Neutrophil (primary cell): ENCODE measurements around the gene NECTIN4.

ENCODE experiments used
- H3K27ac ChIP-seq: fragments of 200-600 bp; sonication (generic); 2 replicates; pipeline ENCODE4 v1.5.1; 2016; ENCODE audit warnings: mild to moderate bottlenecking, moderate library complexity
- H3K27me3 ChIP-seq: fragments of 200-600 bp; sonication (generic); 2 replicates; pipeline ENCODE4 v1.6.0; 2016; ENCODE audit warnings: mild to moderate bottlenecking
- H3K36me3 ChIP-seq: fragments of 200-600 bp; sonication (generic); 2 replicates; pipeline ENCODE4 v1.5.1; 2017
- H3K4me1 ChIP-seq, 2 experiments: fragments of 200-600 bp in 1 of 2; sonication (generic) in 1 of 2; 1 replicate in 1 of 2; 2 replicates in 1 of 2; pipeline versions ENCODE4 v1.5.1 to v1.6.1; 2013 to 2016; ENCODE audit warnings: low read depth in 1 of 2, low read length in 1 of 2, mild to moderate bottlenecking in 1 of 2, moderate library complexity in 1 of 2; ENCODE audit not compliant: control insufficient read depth in 1 of 2, insufficient read depth in 1 of 2
- H3K4me3 ChIP-seq, 2 experiments: fragments of 200-600 bp in 1 of 2; sonication (generic) in 1 of 2; 1 replicate in 1 of 2; 2 replicates in 1 of 2; pipeline ENCODE4 v1.5.1; 2013 to 2016; ENCODE audit warnings: low read depth in 1 of 2, low read length in 1 of 2, mild to moderate bottlenecking in 1 of 2, moderate library complexity in 1 of 2
- H3K9me3 ChIP-seq: fragments of 200-600 bp; sonication (generic); 2 replicates; pipeline ENCODE4 v1.5.1; 2016
- TF ChIP-seq, protein P1 (sequence below): fragments of 200-600 bp; sonication (generic); IDR thresholded peaks from 2 replicates; pipeline ENCODE4 v1.5.1; 2016; ENCODE audit warnings: antibody characterized with exemption

NECTIN4 gene

DNA sequence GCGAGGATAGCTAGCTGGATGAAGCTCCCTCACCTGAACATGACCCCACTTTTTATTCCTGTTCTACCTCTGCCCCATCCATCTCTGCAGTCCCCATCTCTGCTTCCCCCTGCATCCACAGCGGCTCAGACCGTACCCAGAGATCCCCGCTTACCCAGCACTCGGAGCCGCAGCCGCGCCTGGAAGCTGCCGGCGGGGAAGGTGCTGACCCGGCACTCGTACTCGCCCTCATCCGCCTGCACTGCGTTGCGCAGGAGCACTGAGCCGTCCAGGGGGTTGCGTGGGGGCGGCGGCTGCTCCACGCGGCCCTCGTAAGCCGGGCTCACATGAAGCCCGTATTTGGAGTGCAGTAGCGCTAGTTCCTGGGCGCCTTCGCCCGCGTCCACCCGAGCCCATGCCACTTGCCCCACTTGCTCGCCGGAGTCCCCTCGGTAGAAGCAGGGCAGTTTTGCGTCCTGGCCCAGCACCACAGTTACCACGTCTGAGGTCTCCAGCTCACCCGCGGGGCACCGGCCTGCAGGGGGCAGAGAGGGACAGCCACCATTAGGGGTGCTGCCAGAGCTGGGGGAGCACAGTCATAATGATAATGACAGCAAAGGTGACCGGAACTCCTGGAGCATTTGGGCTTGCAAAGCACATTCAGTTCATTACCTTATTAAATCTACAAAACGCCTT, 9.8 kb downstream of the NECTIN4 start:
- Histone ChIP-seq H3K4me1 (peaks cover 0 to 3% of the 10 kb centered on the region in 2 experiments), H3K27me3 (no peaks in the 10 kb centered on the region), H3K27ac (no peak overlapping the region), H3K9me3 (no peaks in the 10 kb centered on the region), H3K4me3 (no peak overlapping the region), H3K36me3 (no peaks in the 10 kb centered on the region)
- TF ChIP-seq, protein P1, sequence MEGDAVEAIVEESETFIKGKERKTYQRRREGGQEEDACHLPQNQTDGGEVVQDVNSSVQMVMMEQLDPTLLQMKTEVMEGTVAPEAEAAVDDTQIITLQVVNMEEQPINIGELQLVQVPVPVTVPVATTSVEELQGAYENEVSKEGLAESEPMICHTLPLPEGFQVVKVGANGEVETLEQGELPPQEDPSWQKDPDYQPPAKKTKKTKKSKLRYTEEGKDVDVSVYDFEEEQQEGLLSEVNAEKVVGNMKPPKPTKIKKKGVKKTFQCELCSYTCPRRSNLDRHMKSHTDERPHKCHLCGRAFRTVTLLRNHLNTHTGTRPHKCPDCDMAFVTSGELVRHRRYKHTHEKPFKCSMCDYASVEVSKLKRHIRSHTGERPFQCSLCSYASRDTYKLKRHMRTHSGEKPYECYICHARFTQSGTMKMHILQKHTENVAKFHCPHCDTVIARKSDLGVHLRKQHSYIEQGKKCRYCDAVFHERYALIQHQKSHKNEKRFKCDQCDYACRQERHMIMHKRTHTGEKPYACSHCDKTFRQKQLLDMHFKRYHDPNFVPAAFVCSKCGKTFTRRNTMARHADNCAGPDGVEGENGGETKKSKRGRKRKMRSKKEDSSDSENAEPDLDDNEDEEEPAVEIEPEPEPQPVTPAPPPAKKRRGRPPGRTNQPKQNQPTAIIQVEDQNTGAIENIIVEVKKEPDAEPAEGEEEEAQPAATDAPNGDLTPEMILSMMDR, result no peak

DNA sequence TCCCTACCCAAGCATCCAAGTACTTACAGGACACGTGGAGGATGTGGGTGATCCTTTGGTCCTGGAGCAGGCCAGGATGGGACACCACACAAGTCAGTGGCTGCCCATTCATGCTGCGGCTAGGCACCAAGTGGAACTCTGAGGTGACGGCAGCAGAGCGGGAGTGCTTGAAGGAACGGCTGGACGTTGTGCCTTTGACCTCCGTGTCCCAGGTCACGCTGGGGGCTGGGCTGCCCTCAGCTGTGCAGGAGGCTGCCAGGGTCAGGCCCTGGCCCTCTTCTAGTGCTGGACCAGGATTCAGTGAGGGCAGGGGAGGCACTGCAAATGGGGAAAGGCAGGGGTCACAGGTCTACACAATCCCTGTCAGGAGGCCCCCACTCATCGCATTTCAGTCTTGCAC, 11.9 kb downstream of the NECTIN4 start:
- Histone ChIP-seq H3K4me1 (no peaks in the 10 kb centered on the region), H3K9me3 (no peaks in the 10 kb centered on the region), H3K27ac (no peak overlapping the region), H3K27me3 (no peaks in the 10 kb centered on the region), H3K4me3 (no peak overlapping the region), H3K36me3 (no peaks in the 10 kb centered on the region)
- TF ChIP-seq, protein P1, result no peak

DNA sequence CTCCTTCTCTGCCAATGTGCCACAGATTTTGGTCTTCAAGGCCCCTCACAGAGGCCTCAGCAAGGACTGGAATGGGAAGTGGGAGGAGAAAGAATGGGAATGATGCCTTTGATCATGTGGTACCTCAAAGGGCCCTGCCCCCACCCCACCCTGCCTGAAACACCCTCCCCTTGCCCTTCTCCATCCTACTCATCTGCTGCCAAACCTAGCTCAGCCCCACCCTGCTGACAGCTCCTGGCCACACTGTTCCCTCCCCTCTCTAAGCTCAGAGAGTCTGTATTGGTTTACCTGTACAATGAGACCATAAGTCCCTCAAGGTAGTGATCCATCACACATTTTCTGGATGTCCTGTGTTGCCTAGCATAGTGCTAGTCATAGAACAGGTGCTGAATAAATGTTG, 12.9 kb downstream of the NECTIN4 start:
- no peaks in the 10 kb centered on the region for H3K27me3 ChIP-seq
- H3K9me3 ChIP-seq, result no peaks in the 10 kb centered on the region
- H3K36me3 ChIP-seq, result no peaks in the 10 kb centered on the region
- peaks cover 8 to 9% of the 10 kb centered on the region in 2 experiments for H3K4me1 ChIP-seq
- no peak overlapping the region for H3K27ac ChIP-seq
- H3K4me3 ChIP-seq, result no peak overlapping the region
- TF ChIP-seq, protein P1, result no peak

DNA sequence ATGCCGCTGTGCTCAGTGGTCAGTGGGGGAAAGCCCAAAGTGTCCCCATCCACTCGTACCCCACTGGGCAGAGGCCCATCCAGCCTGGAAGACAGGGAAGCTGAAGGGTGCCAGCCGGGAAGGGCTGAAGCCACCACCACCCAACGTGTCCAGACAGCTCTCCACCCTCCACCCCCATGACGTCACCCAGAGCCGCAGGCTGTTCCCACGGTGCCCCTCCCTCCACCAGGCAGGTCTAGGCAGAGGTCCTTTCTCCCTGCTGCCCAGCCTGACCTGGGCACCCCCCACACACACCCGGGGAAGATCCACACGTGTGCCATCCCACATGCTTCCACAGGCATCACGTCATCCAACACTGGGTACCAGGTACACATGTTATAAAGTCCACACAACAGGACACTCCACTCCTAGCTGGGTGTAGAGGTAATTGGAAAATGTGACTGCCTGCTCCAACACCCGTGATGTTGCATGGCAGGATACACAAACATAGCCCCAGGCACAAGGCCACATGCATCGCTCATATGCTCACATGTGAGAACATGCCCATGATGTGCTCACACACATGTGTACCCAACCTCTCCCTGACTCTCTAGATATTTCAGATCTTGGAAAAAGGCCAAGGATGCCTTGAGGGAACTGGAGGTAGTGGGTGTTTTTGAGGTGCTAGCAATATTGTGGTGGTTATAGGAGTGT, 14.5 kb downstream of the NECTIN4 start:
- H3K4me3 ChIP-seq, result no peak overlapping the region

DNA sequence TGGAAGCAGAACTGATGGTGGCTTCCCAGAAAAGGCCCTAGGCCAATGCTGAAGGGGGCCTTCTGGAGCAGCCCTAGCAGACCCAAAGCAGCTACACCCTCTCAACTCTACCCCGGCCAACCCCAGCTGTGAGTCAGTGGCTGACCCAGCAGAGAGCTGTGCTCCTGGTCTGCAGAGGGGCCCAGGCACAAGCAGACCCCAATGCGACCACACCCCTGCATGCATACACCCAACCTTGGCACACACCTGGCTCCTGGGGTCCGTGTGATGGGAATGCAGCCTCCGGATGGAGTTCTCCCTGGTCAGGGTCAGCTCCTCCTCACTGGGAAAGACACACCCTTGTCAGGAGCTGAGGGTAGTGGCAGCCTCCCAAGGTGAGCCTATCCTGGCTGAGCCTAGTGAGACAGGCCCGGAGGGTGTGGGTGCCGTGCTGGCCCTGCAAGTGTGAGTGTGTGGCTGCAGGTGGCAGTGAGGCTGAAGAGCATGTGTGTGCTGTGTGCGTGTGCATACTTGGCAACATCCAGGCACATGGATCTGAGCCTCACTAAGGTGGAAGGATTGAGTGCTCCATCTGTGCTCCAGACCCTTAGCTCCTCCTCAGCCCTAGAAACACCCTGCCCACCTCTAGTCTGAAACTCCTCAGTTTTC, 15.8 kb downstream of the NECTIN4 start:
- H3K9me3 ChIP-seq, result no peaks in the 10 kb centered on the region
- no peak overlapping the region for H3K4me3 ChIP-seq
- peaks cover 24 to 28% of the 10 kb centered on the region in 2 experiments for H3K4me1 ChIP-seq
- H3K27ac ChIP-seq, result no peak overlapping the region
- H3K27me3 ChIP-seq, result no peaks in the 10 kb centered on the region
- no peaks in the 10 kb centered on the region for H3K36me3 ChIP-seq
- TF ChIP-seq, protein P1, result no peak

More for the DNA sequence above, 14.5 kb downstream of the NECTIN4 start:
- no peaks in the 10 kb centered on the region for H3K9me3 ChIP-seq
- no peak overlapping the region for H3K27ac ChIP-seq
- TF ChIP-seq, protein P1, result no peak
- no peaks in the 10 kb centered on the region for H3K27me3 ChIP-seq
- H3K36me3 ChIP-seq, result no peaks in the 10 kb centered on the region
- peaks cover 24% of the 10 kb centered on the region in 2 experiments for H3K4me1 ChIP-seq
